Right atrium auricular region (tissue), 2 donors: Measurements from ENCODE around the gene EREG. TPM values are rescaled to one million over a fixed set of nuclear protein-coding genes. Genes with fewer than 3 reads are reported as not detected.

ENCODE experiments used
- DNase-seq: peaks from one replicate; pipeline ENCODE4 v3.0.0-alpha.2; 2019; ENCODE audit warnings: low spot score
- H3K27ac ChIP-seq, 2 donors: fragments of 200-600 bp; sonication (generic); 1 replicate in 1 of 2; 2 replicates in 1 of 2; pipeline ENCODE4 v1.5.1; 2016 to 2019
- H3K27me3 ChIP-seq, 2 donors: fragments of 200-600 bp; sonication (generic); one replicate each; pipeline versions ENCODE4 v1.5.1 to v1.6.0; 2017 to 2019
- H3K36me3 ChIP-seq: fragments of 200-600 bp; sonication (generic); one replicate; pipeline ENCODE4 v1.5.1; 2016
- H3K4me1 ChIP-seq, 2 donors: fragments of 200-600 bp; sonication (generic); one replicate each; pipeline versions ENCODE4 v1.5.1 to v1.6.0; 2017 to 2019
- H3K4me3 ChIP-seq, 2 donors: fragments of 200-600 bp; sonication (generic); 1 replicate in 1 of 2; 2 replicates in 1 of 2; pipeline ENCODE4 v1.5.1; 2017 to 2019; ENCODE audit warnings: mild to moderate bottlenecking in 1 of 2, moderate library complexity in 1 of 2
- H3K9me3 ChIP-seq, 2 donors: fragments of 200-600 bp; sonication (generic); one replicate each; pipeline ENCODE4 v1.5.1; 2019
- total RNA-seq, 2 donors: library from RNA; depleted of rRNA; stranded (reverse); fragments of >200 nt; gene quantifications; one replicate each; pipeline ENCODE4 v1.1.0, GENCODE V29; 2016
- TF ChIP-seq, protein P1 (sequence below), 2 donors: fragments of 200-600 bp; sonication (generic); IDR thresholded peaks; one replicate each; pipeline ENCODE4 v1.5.1; 2019; ENCODE audit warnings: antibody characterized with exemption in 2 of 2

Gene EREG
- total RNA-seq, 2 donors from 2014 or later: 0.31 to 3.1 TPM

DNA sequence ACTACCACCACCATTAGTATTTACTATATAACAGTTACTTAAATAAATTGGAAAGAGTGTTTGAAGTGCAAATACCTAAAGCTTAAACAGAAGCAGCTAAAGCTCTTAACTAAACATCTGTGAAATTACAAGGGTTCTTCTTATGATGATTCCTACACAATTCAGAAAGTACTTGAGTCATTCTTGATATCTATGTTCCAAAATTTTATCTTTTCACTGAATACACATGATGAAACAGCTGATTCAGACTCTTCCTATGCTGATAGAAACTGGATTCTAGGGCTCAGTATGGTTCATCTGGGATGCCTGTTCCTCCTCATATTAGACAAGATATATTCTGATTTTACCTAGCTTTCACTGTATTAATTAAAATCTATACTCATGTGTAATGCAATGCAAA is 13.6 kb downstream of the EREG start:
- Histone ChIP-seq H3K9me3 (no peaks in the 10 kb centered on the region), H3K4me3 (no peak overlapping the region), H3K4me1 (no peaks in the 10 kb centered on the region), H3K27me3 (no peaks in the 10 kb centered on the region), H3K36me3 (no peaks in the 10 kb centered on the region), H3K27ac (no peak overlapping the region)
- DNase-seq: no peak
- TF ChIP-seq, protein P1, sequence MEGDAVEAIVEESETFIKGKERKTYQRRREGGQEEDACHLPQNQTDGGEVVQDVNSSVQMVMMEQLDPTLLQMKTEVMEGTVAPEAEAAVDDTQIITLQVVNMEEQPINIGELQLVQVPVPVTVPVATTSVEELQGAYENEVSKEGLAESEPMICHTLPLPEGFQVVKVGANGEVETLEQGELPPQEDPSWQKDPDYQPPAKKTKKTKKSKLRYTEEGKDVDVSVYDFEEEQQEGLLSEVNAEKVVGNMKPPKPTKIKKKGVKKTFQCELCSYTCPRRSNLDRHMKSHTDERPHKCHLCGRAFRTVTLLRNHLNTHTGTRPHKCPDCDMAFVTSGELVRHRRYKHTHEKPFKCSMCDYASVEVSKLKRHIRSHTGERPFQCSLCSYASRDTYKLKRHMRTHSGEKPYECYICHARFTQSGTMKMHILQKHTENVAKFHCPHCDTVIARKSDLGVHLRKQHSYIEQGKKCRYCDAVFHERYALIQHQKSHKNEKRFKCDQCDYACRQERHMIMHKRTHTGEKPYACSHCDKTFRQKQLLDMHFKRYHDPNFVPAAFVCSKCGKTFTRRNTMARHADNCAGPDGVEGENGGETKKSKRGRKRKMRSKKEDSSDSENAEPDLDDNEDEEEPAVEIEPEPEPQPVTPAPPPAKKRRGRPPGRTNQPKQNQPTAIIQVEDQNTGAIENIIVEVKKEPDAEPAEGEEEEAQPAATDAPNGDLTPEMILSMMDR (IDR thresholded peaks at IDR 0.05): no peak

DNA sequence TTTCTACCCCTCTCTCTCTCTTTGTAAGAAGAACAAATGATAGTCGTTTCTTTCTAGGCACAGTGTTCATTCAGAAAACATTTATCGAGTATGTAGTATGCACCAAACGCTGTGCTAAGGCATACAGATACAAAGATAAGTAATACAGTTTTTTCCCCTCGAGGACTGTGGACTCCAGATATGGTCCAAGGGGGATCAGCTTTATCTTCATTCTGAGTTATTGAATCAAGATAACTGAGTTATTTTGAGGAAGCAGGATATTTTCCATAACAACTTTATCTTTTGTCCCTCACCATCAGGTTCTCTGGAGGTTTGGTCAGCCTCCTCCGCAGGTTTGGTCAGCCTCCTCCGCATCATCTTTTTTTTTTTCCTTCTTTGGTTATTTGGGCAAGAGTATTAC is 15.0 kb downstream of the EREG start:
- no peak overlapping the region for H3K4me3 ChIP-seq
- TF ChIP-seq, protein P1 (IDR thresholded peaks at IDR 0.05): no peak
- H3K4me1 ChIP-seq: no peaks in the 10 kb centered on the region
- H3K9me3 ChIP-seq: no peaks in the 10 kb centered on the region
- no peak for DNase-seq
- no peaks in the 10 kb centered on the region for H3K27me3 ChIP-seq
- H3K36me3 ChIP-seq: no peaks in the 10 kb centered on the region
- H3K27ac ChIP-seq: no peak overlapping the region

DNA sequence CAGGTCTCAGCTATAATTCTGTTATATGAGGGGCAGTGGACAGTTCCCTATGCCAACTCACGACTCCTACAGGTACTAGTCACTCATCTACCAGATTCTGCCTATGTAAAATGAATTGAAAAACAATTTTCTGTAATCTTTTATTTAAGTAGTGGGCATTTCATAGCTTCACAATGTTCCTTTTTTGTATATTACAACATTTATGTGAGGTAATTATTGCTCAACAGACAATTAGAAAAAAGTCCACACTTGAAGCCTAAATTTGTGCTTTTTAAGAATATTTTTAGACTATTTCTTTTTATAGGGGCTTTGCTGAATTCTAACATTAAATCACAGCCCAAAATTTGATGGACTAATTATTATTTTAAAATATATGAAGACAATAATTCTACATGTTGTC is 20.4 kb downstream of the EREG start:
- H3K4me1 ChIP-seq: no peaks in the 10 kb centered on the region
- TF ChIP-seq, protein P1 (IDR thresholded peaks at IDR 0.05): no peak
- DNase-seq: no peak
- H3K27ac ChIP-seq: no peak overlapping the region
- H3K27me3 ChIP-seq: no peaks in the 10 kb centered on the region
- no peaks in the 10 kb centered on the region for H3K36me3 ChIP-seq
- H3K9me3 ChIP-seq: no peaks in the 10 kb centered on the region
- no peak overlapping the region for H3K4me3 ChIP-seq

DNA sequence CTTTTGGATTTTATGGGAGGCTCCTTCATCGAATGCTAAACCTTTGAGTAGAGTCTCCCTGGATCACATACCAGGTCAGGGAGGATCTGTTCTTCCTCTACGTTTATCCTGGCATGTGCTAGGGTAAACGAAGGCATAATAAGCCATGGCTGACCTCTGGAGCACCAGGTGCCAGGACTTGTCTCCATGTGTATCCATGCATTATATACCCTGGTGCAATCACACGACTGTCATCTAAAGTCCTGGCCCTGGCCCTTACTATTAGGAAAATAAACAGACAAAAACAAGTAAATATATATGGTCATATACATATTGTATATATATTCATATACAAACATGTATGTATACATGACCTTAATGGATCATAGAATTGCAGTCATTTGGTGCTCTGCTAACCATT is 21.2 kb downstream of the EREG start:
- H3K27me3 ChIP-seq: no peaks in the 10 kb centered on the region
- H3K9me3 ChIP-seq: no peaks in the 10 kb centered on the region
- H3K4me1 ChIP-seq: no peaks in the 10 kb centered on the region
- TF ChIP-seq, protein P1 (IDR thresholded peaks at IDR 0.05): no peak
- no peak overlapping the region for H3K27ac ChIP-seq
- H3K36me3 ChIP-seq: no peaks in the 10 kb centered on the region
- no peak overlapping the region for H3K4me3 ChIP-seq
- DNase-seq: no peak

DNA sequence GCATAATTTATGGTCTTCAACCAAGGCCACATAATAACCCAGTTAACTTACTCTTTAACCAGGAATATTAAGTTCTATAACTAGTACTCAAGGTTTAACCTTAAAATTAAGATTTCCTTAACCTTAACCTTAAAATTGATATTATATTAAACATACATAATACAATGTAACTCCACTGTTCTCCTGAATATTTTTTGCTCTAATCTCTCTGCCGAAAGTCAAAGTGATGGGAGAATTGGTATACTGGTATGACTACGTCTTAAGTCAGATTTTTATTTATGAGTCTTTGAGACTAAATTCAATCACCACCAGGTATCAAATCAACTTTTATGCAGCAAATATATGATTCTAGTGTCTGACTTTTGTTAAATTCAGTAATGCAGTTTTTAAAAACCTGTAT is 22.8 kb downstream of the EREG start:
- TF ChIP-seq, protein P1 (IDR thresholded peaks at IDR 0.05): no peak
- Histone ChIP-seq H3K36me3 (no peaks in the 10 kb centered on the region), H3K4me3 (no peak overlapping the region)

DNA sequence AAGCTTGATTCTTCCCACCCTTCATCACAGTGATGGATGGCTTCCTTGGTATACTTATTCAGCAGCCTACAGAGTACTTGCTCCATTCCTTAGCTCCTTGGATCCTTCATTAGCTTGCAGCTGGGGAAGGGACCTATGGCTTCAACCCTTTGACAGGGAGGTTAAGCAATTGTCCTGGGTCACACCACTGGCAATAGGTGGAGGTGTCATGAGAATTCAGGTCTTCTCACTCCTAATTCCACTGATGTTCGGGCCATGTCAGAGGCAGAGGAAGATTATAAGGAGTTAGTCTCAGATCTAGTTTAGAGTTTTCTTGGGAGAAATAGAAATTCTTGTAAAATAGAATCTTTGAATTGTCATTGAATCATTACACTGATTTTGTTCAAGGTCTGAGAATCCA is 24.5 kb downstream of the EREG start:
- H3K27me3 ChIP-seq: no peaks in the 10 kb centered on the region
- DNase-seq: no peak
- TF ChIP-seq, protein P1 (IDR thresholded peaks at IDR 0.05): no peak
- H3K4me1 ChIP-seq: no peaks in the 10 kb centered on the region
- H3K27ac ChIP-seq: no peak overlapping the region
- no peak overlapping the region for H3K4me3 ChIP-seq
- H3K9me3 ChIP-seq: no peaks in the 10 kb centered on the region
- no peaks in the 10 kb centered on the region for H3K36me3 ChIP-seq

More for the DNA sequence above, 22.8 kb downstream of the EREG start:
- Histone ChIP-seq H3K9me3 (no peaks in the 10 kb centered on the region), H3K27me3 (no peaks in the 10 kb centered on the region), H3K4me1 (no peaks in the 10 kb centered on the region), H3K27ac (no peak overlapping the region)
- no peak for DNase-seq
